Measurements from ENCODE around the gene SLC17A7. TPM values are rescaled to one million over a fixed set of nuclear protein-coding genes. Genes with fewer than 3 reads are reported as not detected.
"Not testable (repeated sequence)": the region's sequence is repeated elsewhere in the genome, so short reads cannot be mapped to it uniquely, and the experiment has no call there.

The SLC17A7 gene
- total RNA-seq, 1 donor from 2014 or later, result 0.99 TPM

GRCh38 chr19:49479975-49480628 is 38.8 kb upstream of the SLC17A7 start:
- intact Hi-C loops (cut with micrococcal nuclease), result no loop called here
- no peak overlapping the region for H3K27ac ChIP-seq (replicated peaks)
- no peaks in the 10 kb centered on the region for H3K27me3 ChIP-seq (ENCODE audit: low read depth)
- no peak for TF ChIP-seq CTCF (IDR thresholded peaks at IDR 0.05; ENCODE audit: borderline replicate concordance)
- no peak overlapping the region for H3K4me3 ChIP-seq
- no peak for DNase-seq
- peaks cover 7% of the 10 kb centered on the region for H3K4me1 ChIP-seq
- no peaks in the 10 kb centered on the region for H3K9me3 ChIP-seq (replicated peaks)
- peaks cover 14% of the 10 kb centered on the region for H3K36me3 ChIP-seq

- H3K27me3 ChIP-seq (ENCODE audit: low read depth), result no peaks in the 10 kb centered on the region
- no peak overlapping the region for H3K4me3 ChIP-seq
- intact Hi-C loops (cut with micrococcal nuclease), result no loop called here
- DNase-seq, result no peak
- H3K4me1 ChIP-seq, result peaks cover 27% of the 10 kb centered on the region
- H3K9me3 ChIP-seq (replicated peaks), result no peaks in the 10 kb centered on the region
- peak; percentile 55 for TF ChIP-seq CTCF (IDR thresholded peaks at IDR 0.05; ENCODE audit: borderline replicate concordance)
- no peaks in the 10 kb centered on the region for H3K36me3 ChIP-seq
- peak overlapping the region; percentile 91 for H3K27ac ChIP-seq (replicated peaks)
Observed at GRCh38 chr19:49475995-49476880, 34.9 kb upstream of the SLC17A7 start.

DNA sequence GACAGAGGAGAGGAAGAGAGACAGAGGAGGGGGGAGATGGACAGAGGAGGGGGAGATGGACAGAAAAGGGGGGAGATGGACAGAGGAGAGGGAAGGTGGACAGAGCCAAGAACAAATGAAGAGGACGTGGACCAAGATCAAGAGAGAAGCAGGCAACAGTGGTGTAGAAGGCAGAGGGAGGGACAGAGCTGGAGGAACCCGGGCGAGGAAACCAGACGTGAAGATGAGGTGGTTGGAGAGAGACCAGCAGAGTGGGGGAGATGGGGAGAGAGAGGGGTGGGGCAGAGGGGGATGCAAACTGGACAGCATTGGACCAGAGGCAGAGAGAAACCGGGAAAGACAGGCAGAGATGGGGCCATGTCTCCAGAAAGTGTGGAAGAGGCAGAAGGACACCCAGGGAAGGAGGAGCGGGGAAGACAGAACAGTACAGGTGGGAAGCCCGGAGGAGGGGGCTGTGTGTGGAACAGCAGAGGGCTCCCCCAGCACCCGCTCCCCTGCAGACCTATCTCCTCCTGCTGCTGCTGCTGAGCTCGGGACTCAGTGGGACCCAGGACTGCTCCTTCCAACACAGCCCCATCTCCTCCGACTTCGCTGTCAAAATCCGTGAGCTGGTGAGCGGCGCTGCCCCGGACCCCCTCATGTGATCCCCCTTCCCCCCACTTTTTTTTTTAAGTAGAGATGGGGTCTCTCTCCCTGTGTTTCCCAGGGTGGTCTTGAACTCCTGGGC is 34.0 kb upstream of the SLC17A7 start:
- peak overlapping the region; percentile 91 for H3K27ac ChIP-seq (replicated peaks)
- H3K4me1 ChIP-seq, result peaks cover 27% of the 10 kb centered on the region
- no peak for DNase-seq
- no peaks in the 10 kb centered on the region for H3K9me3 ChIP-seq (replicated peaks)
- intact Hi-C loops (cut with micrococcal nuclease), result no loop called here
- no peak for TF ChIP-seq CTCF (IDR thresholded peaks at IDR 0.05; ENCODE audit: borderline replicate concordance)
- H3K36me3 ChIP-seq, result no peaks in the 10 kb centered on the region
- peak overlapping the region; percentile 76 for H3K4me3 ChIP-seq
- no peaks in the 10 kb centered on the region for H3K27me3 ChIP-seq (ENCODE audit: low read depth)

DNA sequence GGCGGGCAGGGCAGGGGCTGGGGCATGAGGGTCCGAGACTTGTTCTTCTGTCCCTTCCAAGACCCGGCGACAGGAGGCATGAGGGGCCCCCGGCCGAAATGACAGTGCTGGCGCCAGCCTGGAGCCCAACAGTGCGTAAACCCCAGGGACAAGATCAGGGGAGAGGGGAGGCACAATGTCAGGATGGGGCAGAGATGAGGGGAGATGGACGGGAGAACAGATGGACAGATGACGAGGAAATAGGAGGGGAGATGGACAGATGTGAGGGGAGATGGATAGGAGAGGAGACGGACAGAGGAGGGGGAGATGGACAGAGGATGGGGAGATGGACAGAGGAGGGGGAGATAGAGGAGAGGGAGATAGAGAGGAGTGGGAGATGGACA is 33.2 kb upstream of the SLC17A7 start:
- DNase-seq, result no peak
- H3K36me3 ChIP-seq, result no peaks in the 10 kb centered on the region
- no peak for TF ChIP-seq CTCF (IDR thresholded peaks at IDR 0.05; ENCODE audit: borderline replicate concordance)
- peak overlapping the region; percentile 91 for H3K27ac ChIP-seq (replicated peaks)
- peak overlapping the region; percentile 76 for H3K4me3 ChIP-seq
- H3K27me3 ChIP-seq (ENCODE audit: low read depth), result no peaks in the 10 kb centered on the region
- intact Hi-C loops (cut with micrococcal nuclease), result no loop called here
- no peaks in the 10 kb centered on the region for H3K9me3 ChIP-seq (replicated peaks)
- peaks cover 35% of the 10 kb centered on the region for H3K4me1 ChIP-seq

DNA sequence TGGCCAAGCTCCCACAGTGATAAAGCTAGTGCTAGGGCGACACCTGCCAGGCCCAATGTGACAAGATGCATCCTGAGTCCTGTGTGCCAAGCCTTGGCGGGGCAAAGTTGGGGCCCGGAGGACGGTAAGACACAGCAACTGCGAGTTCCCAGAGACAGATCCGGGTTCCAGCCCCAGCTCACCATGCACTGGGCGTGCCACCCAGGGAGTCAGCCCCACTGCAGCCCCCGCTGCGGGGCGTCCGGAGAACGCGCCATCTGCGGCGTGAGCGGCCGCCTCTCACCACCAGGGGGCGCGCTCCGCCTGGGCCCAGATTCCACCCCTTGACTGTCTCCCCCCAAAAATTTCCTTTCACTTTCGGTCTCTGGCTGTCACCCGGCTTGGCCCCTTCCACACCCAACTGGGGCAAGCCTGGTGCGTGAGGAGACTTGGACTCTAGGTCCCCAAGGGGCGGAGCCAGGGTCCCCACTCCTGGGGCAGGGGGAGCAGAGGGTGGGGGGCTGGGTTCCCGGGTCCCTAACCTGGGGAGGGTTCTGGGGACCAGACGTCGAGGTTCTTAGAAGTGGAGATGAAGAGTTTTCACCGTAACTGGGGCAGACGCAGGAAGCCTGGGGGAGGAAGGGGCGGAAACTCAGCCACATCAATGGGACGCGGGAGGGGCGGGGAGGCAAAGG is 32.7 kb upstream of the SLC17A7 start, which contains the start of gene FLT3LG:
FLT3LG (plus strand) TSS at position 348 of the 674 bp plus-strand sequence. CDS start 425 bp downstream, outside the sequence.
- H3K27me3 ChIP-seq (ENCODE audit: low read depth), result no peaks in the 10 kb centered on the region
- H3K4me3 ChIP-seq, result peak within 1 kb of the TSS; percentile 76
- peaks cover 39% of the 10 kb centered on the region for H3K4me1 ChIP-seq
- H3K36me3 ChIP-seq, result no peaks in the 10 kb centered on the region
- intact Hi-C loops (cut with micrococcal nuclease), result no loop called here
- no peaks in the 10 kb centered on the region for H3K9me3 ChIP-seq (replicated peaks)
- peak; percentile 99 for TF ChIP-seq CTCF (IDR thresholded peaks at IDR 0.05; ENCODE audit: borderline replicate concordance)
- peak; percentile 79 for DNase-seq
- H3K27ac ChIP-seq (replicated peaks), result peak within 1 kb of the TSS; percentile 91

- H3K9me3 ChIP-seq (replicated peaks); DNase-seq; H3K36me3 ChIP-seq; H3K27me3 ChIP-seq (ENCODE audit: low read depth); intact Hi-C loops (cut with micrococcal nuclease): not testable (repeated sequence)
- peaks cover 40% of the 10 kb centered on the region for H3K4me1 ChIP-seq
- H3K27ac ChIP-seq (replicated peaks), result peak overlapping the region; percentile 91
- H3K4me3 ChIP-seq, result peak overlapping the region; percentile 76
Observed at GRCh38 chr19:49473501-49473867, 32.2 kb upstream of the SLC17A7 start.

Data from left ventricle myocardium inferior (tissue), 1 donor.